ENCODE data around the gene TMEM214.
"Not testable (repeated sequence)": the region's sequence is repeated elsewhere in the genome, so short reads cannot be mapped to it uniquely, and the experiment has no call there.

TMEM214 gene

GRCh38 chr2:27071277-27071989 is 38.7 kb downstream of the TMEM214 start, which contains the start of gene OST4:
Gene OST4, minus strand, starts transcription at chr2:27071654.
- DNase-seq, result peak; percentile 91

- DNase-seq, result peak; percentile 53
Measured at GRCh38 chr2:27071990-27072830, 39.4 kb downstream of the TMEM214 start.

DNA sequence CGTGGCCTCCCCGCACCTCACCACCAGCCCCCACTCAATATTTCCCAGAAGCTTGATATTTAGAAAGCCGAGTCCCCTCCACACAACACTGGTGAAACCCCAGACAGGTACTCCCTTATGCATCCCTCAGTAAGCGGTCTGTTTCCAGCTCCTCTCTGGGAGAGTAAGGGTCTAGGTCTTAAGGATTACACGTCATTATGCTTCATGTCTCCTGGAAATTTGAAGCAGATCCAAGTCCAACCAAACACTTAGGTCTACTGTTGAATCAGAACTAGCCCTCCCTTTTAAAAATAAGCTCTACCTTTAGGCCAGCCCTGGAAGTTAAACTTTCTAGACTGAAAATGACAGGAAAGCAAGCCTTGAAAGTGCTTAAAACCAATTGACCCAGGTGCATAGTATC is 40.2 kb downstream of the TMEM214 start:
- DNase-seq, result no peak

GRCh38 chr2:27073782-27074181 is 41.0 kb downstream of the TMEM214 start:
- DNase-seq, result no peak

DNA sequence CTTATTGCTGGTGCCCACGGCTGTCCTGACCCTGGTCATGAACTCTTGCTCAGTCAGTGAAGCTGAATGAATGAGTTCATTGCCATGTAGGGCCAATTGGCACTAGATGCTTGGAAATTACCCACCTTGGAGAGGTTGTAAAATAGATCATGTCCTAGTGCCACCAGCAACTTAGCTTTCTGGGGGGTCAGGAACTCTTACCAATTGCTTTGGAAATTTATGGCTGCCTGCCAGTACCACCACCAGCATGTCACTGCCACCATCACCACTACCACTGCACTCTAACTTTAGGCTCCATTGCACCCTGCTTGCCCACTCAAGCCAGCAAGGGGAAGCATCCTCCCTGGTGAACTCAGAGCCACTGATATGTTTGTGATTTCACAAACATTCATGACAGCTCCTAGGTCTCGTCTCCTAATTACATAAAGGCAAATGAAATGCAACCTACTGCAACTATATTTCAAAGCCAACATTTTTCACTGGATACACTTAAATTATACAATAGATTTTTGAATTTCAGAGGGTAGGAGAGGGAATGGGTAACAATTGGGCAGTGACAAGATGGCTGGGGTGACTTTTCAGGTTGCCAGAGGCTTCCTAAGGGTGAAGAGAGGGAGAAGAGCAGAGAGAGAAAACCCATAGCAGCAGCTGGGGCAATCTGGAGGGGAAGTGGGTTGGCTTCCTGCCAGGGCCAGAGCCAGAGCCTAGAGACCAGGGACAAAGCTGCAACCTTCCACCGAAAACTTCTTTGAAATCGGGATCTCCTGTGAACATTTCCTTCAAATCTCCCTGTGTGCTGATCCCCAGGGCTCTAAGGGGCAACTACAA is 42.2 kb downstream of the TMEM214 start:
- DNase-seq, result peak; percentile 62

DNA sequence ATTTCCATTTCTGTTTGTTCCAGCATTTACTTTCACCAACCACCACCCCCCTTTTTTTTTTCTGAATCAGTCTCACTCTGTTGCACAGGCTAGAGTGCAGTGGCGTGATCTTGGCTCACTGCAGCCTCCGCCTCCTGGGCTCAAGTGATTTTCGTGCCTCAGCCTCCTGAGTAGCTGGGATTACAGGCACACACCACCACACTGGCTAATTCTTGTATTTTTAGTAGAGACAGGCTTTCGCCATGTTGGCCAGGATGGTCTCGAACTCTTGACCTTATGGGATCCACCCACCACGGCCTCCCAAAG is 42.8 kb downstream of the TMEM214 start:
- DNase-seq, result not testable (repeated sequence)

DNA sequence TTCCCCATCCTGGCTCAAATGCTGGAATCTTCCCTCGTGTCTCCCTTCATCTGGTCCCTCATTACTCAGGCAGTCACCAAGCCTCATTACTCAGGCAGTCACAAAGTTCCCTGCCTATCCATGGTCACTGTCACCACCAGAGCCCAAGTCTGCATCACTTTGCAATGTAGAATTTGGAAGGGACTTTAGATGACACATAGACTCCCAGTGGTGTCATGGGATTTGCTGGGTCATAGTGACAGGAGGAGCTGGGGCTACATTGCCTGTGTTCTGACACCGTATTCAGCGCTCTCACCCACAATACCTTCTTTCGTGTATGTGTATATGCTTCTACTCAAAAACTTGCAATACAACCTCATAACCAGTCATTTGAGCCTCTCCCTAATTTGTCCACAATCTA is 43.6 kb downstream of the TMEM214 start:
- no peak for DNase-seq

DNA sequence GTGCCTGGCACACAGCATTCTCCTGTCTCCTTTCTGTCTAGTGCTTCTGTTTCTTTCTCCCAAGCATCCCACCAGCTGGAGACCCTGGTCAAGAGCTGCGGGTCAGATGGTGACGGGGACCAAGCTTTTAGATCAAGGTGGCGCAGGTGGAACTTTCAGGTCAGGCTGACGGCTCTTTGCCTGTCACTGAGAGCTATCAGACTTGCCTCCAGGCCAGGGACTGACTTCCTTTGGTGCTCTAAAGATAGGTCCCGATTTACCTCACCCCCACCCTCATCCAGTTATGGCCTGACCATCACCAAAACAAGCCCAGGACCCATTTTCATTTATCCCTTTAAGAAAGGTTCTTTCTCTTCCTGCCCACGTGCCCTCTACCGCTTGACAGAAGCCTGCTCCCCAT is 44.5 kb downstream of the TMEM214 start:
- no peak for DNase-seq

DNA sequence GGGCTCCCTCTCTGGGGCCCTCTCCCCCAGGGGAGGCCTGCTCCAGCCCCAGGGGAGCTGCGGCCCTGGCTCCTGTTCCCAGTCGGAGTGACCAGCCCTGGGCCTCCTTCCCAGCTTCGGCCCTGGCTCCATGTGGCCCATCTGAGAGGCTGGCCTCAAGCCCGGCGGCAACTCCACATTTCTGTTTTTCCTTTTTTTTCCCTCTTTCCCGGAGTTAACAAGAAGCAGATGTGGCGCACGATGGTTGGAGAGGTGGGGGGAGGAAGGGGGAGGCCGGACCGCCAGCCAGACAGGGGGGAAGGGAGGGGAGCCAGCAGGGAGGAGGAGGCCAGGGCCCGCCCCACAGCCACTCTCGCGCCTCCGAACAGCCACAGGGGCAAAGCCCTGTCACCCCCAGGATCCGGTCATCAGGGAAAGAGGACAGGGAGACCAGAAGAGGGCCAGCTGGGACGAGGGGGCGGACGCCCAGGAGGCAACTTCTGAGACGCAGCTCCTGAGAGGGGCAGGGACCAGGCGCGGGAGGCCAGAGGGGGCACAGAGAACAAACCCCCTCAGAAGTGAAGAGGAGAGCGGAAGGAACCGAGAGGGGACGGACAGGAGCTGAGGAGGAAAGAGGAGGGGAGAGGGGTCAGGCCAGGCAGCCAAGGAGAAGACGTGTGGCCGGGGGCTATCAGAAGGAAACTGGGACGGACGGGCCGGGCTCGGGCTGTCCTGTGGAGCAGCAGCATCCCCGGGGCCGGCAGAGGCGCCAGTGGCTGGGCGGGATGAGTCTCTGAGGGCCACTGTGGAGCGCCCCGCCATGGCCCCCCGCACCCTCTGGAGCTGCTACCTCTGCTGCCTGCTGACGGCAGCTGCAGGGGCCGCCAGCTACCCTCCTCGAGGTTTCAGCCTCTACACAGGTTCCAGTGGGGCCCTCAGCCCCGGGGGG is 45.8 kb downstream of the TMEM214 start, which contains the start of gene EMILIN1:
Gene EMILIN1 (plus strand): TSS at position 349 of the 928 bp plus-strand sequence. CDS start 451 bp downstream, at position 800.
- no peak for DNase-seq

GRCh38 chr2:27079233-27080139 is 46.7 kb downstream of the TMEM214 start:
- DNase-seq, result no peak

GRCh38 chr2:27080140-27080469 is 47.3 kb downstream of the TMEM214 start:
- no peak for DNase-seq

DNA sequence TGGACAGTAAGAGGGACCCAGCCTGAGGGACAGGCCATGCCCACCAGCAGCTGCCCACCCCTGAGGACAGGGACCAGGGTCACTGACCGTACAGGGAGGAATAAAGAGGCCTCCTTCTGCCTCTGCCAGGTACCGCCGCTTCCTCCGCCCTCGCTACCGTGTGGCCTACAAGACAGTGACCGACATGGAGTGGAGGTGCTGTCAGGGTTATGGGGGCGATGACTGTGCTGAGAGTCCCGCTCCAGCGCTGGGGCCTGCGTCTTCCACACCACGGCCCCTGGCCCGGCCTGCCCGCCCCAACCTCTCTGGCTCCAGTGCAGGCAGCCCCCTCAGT is 47.8 kb downstream of the TMEM214 start:
- no peak for DNase-seq

DNA sequence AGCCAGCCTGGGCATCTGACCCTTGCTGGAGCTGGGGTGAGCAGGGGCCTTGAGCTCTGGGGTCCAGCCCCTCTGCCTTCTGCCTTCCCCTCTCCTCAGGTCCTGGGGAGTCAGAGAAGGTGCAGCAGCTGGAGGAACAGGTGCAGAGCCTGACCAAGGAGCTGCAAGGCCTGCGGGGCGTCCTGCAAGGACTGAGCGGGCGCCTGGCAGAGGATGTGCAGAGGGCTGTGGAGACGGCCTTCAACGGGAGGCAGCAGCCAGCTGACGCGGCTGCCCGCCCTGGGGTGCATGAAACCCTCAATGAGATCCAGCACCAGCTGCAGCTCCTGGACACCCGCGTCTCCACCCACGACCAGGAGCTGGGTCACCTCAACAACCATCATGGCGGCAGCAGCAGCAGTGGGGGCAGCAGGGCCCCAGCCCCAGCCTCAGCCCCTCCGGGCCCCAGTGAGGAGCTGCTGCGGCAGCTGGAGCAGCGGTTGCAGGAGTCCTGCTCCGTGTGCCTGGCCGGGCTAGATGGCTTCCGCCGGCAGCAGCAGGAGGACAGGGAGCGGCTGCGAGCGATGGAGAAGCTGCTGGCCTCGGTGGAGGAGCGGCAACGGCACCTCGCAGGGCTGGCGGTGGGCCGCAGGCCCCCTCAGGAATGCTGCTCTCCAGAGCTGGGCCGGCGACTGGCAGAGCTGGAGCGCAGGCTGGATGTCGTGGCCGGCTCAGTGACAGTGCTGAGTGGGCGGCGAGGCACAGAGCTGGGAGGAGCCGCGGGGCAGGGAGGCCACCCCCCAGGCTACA is 49.4 kb downstream of the TMEM214 start:
- DNase-seq, result no peak

DNA sequence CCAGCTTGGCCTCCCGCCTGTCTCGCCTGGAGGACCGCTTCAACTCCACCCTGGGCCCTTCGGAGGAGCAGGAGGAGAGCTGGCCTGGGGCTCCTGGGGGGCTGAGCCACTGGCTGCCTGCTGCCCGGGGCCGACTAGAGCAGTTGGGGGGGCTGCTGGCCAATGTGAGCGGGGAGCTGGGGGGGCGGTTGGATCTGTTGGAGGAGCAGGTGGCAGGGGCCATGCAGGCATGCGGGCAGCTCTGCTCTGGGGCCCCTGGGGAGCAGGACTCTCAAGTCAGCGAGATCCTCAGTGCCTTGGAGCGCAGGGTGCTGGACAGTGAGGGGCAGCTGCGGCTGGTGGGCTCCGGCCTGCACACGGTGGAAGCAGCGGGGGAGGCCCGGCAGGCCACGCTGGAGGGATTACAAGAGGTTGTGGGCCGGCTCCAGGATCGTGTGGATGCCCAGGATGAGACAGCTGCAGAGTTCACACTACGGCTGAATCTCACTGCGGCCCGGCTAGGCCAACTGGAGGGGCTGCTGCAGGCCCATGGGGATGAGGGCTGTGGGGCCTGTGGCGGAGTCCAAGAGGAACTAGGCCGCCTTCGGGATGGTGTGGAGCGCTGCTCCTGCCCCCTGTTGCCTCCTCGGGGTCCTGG is 50.1 kb downstream of the TMEM214 start:
- DNase-seq, result no peak

- no peak for DNase-seq
Measured at GRCh38 chr2:27083410-27084296, 50.9 kb downstream of the TMEM214 start.

GRCh38 chr2:27084297-27085061 is 51.7 kb downstream of the TMEM214 start:
- no peak for DNase-seq

- DNase-seq, result no peak
Measured at GRCh38 chr2:27085062-27085672, 52.4 kb downstream of the TMEM214 start.

- DNase-seq, result peak; percentile 35
Measured at GRCh38 chr2:27085673-27086089, 52.9 kb downstream of the TMEM214 start.
